Neural progenitor cell (in vitro differentiated cells): ENCODE data around the gene MPO. TPM values are rescaled to one million over a fixed set of nuclear protein-coding genes. Genes with fewer than 3 reads are reported as not detected.

Experiments
- DNase-seq: peaks from one replicate; pipeline ENCODE4 v3.0.0-alpha.2; 2016; ENCODE audit warnings: low spot score
- H2AFZ ChIP-seq: fragments of 200-600 bp; sonication (generic); replicated peaks from 2 replicates; pipeline ENCODE4 v1.6.1; 2016; ENCODE audit warnings: antibody characterized with exemption
- H3F3A ChIP-seq: fragments of 200-600 bp; sonication (generic); 2 replicates; pipeline ENCODE4 v1.6.1; 2016; ENCODE audit warnings: antibody characterized with exemption, low read depth
- H3K27ac ChIP-seq: fragments of 200-600 bp; sonication (generic); 2 replicates; pipeline ENCODE4 v1.5.1; 2016; ENCODE audit warnings: mild to moderate bottlenecking
- H3K27me3 ChIP-seq: fragments of 200-600 bp; sonication (generic); 2 replicates; pipeline ENCODE4 v1.6.1; 2016; ENCODE audit warnings: mild to moderate bottlenecking, moderate library complexity
- H3K36me3 ChIP-seq: fragments of 200-600 bp; sonication (generic); 2 replicates; pipeline ENCODE4 v1.5.1; 2016
- H3K4me1 ChIP-seq: fragments of 200-600 bp; sonication (generic); 2 replicates; pipeline ENCODE4 v1.6.1; 2016; ENCODE audit warnings: mixed run types
- H3K4me2 ChIP-seq: fragments of 200-600 bp; sonication (generic); 2 replicates; pipeline ENCODE4 v1.6.1; 2016
- H3K4me3 ChIP-seq: fragments of 200-600 bp; sonication (generic); 2 replicates; pipeline ENCODE4 v1.5.1; 2016
- H3K79me2 ChIP-seq: fragments of 200-600 bp; sonication (generic); 2 replicates; pipeline ENCODE4 v1.6.1; 2016; ENCODE audit warnings: low read depth
- H3K9ac ChIP-seq: fragments of 200-600 bp; sonication (generic); 2 replicates; pipeline ENCODE4 v1.6.1; 2016
- H3K9me3 ChIP-seq: fragments of 200-600 bp; sonication (generic); 2 replicates; pipeline ENCODE4 v1.5.1; 2016; ENCODE audit warnings: low read depth
- H4K20me1 ChIP-seq: fragments of 200-600 bp; sonication (generic); 2 replicates; pipeline ENCODE4 v1.6.1; 2016; ENCODE audit warnings: low read depth
- H3K27ac Mint-ChIP-seq: 3 replicates; pipeline ENCODE4 v1.8.0; 2021; ENCODE audit warnings: mixed read lengths
- H3K27me3 Mint-ChIP-seq: 2 replicates; pipeline ENCODE4 v1.8.0; 2022; ENCODE audit warnings: low read depth, mild to moderate bottlenecking, inconsistent platforms, moderate library complexity, mixed read lengths; ENCODE audit not compliant: insufficient read depth
- H3K36me3 Mint-ChIP-seq: 3 replicates; pipeline ENCODE4 v1.8.0; 2021; ENCODE audit warnings: mixed read lengths
- H3K4me1 Mint-ChIP-seq: 3 replicates; pipeline ENCODE4 v1.8.0; 2021; ENCODE audit warnings: mixed read lengths
- H3K4me3 Mint-ChIP-seq: 3 replicates; pipeline ENCODE4 v1.8.0; 2021; ENCODE audit warnings: mild to moderate bottlenecking, moderate library complexity, mixed read lengths
- H3K9me3 Mint-ChIP-seq: 3 replicates; pipeline ENCODE4 v1.8.0; 2020; ENCODE audit warnings: mixed read lengths
- EZH2 ChIP-seq: fragments of 200-600 bp; sonication (generic); IDR thresholded peaks from 2 replicates; pipeline ENCODE4 v1.6.1; 2017; ENCODE audit warnings: antibody characterized with exemption, mild to moderate bottlenecking, moderate library complexity
- EZH2phosphoT487 ChIP-seq: fragments of 200-600 bp; sonication (generic); IDR thresholded peaks from 2 replicates; pipeline ENCODE4 v1.6.1; 2017; ENCODE audit warnings: antibody characterized with exemption
- total RNA-seq: library from RNA; depleted of rRNA; stranded (reverse); fragments of >200 nt; gene quantifications from 2 replicates; pipeline ENCODE4 v1.2.3, GENCODE V29; 2015; ENCODE audit warnings: low replicate concordance
- TF ChIP-seq, protein P1 (sequence below): fragments of 200-600 bp; sonication (generic); IDR thresholded peaks from 2 replicates; pipeline ENCODE4 v1.5.1; 2017; ENCODE audit warnings: antibody characterized with exemption, mild to moderate bottlenecking

The MPO gene
- total RNA-seq, 1 donor from 2014 or later: not detected

DNA sequence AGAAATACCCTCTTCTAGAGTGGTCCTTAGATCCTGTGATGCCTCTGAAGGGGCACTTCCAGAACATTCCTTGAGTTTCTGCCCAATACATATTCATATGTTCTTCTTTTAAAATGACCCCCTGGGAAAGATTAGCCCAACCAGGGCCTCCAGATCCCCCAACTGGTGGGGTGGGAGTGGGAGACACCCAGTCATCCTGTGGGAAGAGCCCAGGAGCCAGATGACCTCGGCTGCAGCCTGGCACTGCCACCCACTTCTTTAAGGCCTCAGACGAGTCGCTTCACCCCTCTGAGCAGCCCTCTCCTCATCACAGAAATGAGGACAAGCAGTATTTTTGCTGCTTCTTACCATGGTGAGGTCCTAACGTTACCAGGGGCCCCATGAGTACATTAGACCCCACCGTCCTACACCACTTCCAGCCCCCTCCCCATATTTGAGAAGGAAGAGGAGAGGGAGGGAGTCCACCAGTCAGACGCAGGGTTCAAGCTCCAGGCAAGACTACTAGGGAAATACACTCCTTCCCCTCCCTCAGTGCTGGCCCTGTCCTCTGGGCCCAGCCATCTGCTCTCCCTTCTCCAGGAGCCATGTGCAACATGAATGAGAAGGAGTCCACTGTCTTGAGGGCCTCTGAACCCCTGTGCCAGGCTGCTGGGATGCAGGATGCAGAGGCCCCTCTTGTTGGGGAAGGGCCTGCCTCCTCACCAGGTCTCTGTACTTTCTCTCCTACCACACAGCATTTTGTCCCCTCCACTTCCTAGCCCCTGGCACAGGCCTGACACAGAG lies 11.8 kb downstream of the MPO start:
- no peaks in the 10 kb centered on the region for H3K9me3 Mint-ChIP-seq

DNA sequence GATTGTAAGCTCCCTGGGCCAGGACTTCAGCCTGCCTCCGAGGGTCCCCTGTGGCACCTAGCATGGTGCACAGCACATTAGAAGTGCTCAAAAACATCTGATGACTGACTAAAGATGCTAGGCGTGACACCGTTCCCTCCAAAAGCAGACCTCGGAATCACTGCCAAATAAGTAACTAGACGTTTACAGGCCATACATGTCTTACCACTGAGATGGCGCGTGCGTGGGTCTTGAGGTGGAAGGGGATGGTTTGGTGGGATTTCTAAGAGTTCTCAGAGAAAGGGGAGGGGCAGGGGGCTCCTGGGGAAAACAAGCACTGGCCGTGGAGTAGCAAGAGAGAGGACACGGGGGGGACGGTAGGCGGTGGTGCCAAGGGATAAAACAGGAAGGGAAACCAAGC lies 12.4 kb downstream of the MPO start:
- peaks cover 21% of the 10 kb centered on the region for H3K27me3 ChIP-seq
- no peaks in the 10 kb centered on the region for H3K4me1 Mint-ChIP-seq
- no peak overlapping the region for H3K27ac ChIP-seq
- no peaks in the 10 kb centered on the region for H3K36me3 ChIP-seq
- H3K27me3 Mint-ChIP-seq: peaks cover 6% of the 10 kb centered on the region
- H3F3A ChIP-seq: no peaks in the 10 kb centered on the region
- no peak overlapping the region for H3K27ac Mint-ChIP-seq
- no peak overlapping the region for H2AFZ ChIP-seq
- H3K36me3 Mint-ChIP-seq: no peaks in the 10 kb centered on the region
- H3K9ac ChIP-seq: no peak overlapping the region
- no peaks in the 10 kb centered on the region for H3K9me3 Mint-ChIP-seq
- H3K4me3 ChIP-seq: no peak overlapping the region
- H3K4me2 ChIP-seq: no peak overlapping the region
- H3K79me2 ChIP-seq: no peaks in the 10 kb centered on the region
- H3K9me3 ChIP-seq: no peaks in the 10 kb centered on the region
- H3K4me1 ChIP-seq: no peaks in the 10 kb centered on the region
- DNase-seq: no peak
- H3K4me3 Mint-ChIP-seq: no peak overlapping the region
- no peaks in the 10 kb centered on the region for H4K20me1 ChIP-seq
- TF ChIP-seq EZH2phosphoT487 (no peak), EZH2 (no peak)
- TF ChIP-seq, protein P1, sequence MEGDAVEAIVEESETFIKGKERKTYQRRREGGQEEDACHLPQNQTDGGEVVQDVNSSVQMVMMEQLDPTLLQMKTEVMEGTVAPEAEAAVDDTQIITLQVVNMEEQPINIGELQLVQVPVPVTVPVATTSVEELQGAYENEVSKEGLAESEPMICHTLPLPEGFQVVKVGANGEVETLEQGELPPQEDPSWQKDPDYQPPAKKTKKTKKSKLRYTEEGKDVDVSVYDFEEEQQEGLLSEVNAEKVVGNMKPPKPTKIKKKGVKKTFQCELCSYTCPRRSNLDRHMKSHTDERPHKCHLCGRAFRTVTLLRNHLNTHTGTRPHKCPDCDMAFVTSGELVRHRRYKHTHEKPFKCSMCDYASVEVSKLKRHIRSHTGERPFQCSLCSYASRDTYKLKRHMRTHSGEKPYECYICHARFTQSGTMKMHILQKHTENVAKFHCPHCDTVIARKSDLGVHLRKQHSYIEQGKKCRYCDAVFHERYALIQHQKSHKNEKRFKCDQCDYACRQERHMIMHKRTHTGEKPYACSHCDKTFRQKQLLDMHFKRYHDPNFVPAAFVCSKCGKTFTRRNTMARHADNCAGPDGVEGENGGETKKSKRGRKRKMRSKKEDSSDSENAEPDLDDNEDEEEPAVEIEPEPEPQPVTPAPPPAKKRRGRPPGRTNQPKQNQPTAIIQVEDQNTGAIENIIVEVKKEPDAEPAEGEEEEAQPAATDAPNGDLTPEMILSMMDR: no peak

More for the DNA sequence above, 11.8 kb downstream of the MPO start:
- H3K27me3 ChIP-seq: peaks cover 15% of the 10 kb centered on the region
- no peaks in the 10 kb centered on the region for H3K9me3 ChIP-seq
- no peaks in the 10 kb centered on the region for H3K79me2 ChIP-seq
- no peak overlapping the region for H3K4me3 Mint-ChIP-seq
- H3F3A ChIP-seq: no peaks in the 10 kb centered on the region
- H3K9ac ChIP-seq: no peak overlapping the region
- H3K36me3 ChIP-seq: no peaks in the 10 kb centered on the region
- H2AFZ ChIP-seq: no peak overlapping the region
- no peaks in the 10 kb centered on the region for H4K20me1 ChIP-seq
- peaks cover 6% of the 10 kb centered on the region for H3K27me3 Mint-ChIP-seq
- no peak overlapping the region for H3K4me3 ChIP-seq
- H3K27ac Mint-ChIP-seq: no peak overlapping the region
- no peaks in the 10 kb centered on the region for H3K4me1 ChIP-seq
- no peak overlapping the region for H3K4me2 ChIP-seq
- no peaks in the 10 kb centered on the region for H3K36me3 Mint-ChIP-seq
- H3K27ac ChIP-seq: no peak overlapping the region
- TF ChIP-seq, protein P1: no peak
- TF ChIP-seq EZH2 (no peak), EZH2phosphoT487 (no peak)
- no peaks in the 10 kb centered on the region for H3K4me1 Mint-ChIP-seq
- DNase-seq: no peak

DNA sequence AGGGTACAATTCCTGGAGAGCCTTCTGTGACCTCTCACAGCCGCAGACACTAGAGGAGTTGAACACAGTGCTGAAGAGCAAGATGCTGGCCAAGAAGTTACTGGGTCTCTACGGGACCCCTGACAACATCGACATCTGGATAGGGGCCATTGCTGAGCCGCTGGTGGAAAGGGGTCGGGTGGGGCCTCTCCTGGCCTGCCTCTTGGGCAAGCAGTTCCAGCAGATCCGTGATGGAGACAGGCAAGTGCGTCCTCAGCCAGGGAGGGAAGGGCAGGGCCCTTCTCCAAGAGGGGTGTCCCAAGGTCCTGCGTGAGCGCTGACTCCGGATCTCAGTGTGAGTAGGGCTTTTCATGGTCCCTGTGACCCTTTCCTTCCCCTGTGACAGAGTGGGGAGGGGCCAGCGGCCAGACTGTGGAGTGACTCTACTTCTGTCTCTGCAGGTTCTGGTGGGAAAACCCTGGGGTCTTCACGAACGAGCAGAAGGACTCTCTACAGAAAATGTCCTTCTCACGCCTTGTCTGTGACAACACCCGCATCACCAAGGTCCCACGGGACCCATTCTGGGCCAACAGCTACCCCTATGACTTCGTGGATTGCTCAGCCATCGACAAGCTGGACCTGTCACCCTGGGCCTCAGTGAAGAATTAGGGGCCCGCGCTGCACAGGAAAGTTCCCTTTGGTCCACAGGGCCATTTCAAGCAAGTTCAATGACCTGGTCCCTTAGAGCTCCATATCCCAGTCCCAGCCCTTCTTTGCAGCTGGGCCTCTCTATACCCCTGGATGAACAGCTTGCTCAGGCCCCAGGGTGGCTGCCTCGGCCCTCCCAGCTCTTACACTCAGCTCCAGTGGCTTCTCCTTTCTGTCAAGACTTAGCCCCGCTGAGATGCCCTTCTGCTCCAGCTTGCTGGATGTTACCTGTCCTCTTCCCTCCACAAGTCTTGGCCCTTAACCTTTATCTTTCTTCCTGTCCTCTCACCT lies 13.1 kb downstream of the MPO start:
- no peak for DNase-seq
- H3K9ac ChIP-seq: no peak overlapping the region
- H3K9me3 Mint-ChIP-seq: no peaks in the 10 kb centered on the region
- no peaks in the 10 kb centered on the region for H3K4me1 ChIP-seq
- no peaks in the 10 kb centered on the region for H3F3A ChIP-seq
- no peaks in the 10 kb centered on the region for H3K79me2 ChIP-seq
- no peak overlapping the region for H3K27ac Mint-ChIP-seq
- H3K4me2 ChIP-seq: no peak overlapping the region
- H3K36me3 ChIP-seq: no peaks in the 10 kb centered on the region
- H2AFZ ChIP-seq: no peak overlapping the region
- no peak overlapping the region for H3K4me3 ChIP-seq
- no peak overlapping the region for H3K4me3 Mint-ChIP-seq
- H4K20me1 ChIP-seq: no peaks in the 10 kb centered on the region
- no peaks in the 10 kb centered on the region for H3K36me3 Mint-ChIP-seq
- TF ChIP-seq EZH2phosphoT487: no peak
- TF ChIP-seq, protein P1: no peak
- TF ChIP-seq EZH2: no peak
- no peak overlapping the region for H3K27ac ChIP-seq
- H3K27me3 ChIP-seq: peaks cover 28% of the 10 kb centered on the region
- H3K9me3 ChIP-seq: no peaks in the 10 kb centered on the region
- H3K4me1 Mint-ChIP-seq: no peaks in the 10 kb centered on the region
- H3K27me3 Mint-ChIP-seq: peaks cover 5% of the 10 kb centered on the region
